ENCODE results near the gene RNF14. TPM values are rescaled to one million over a fixed set of nuclear protein-coding genes. Genes with fewer than 3 reads are reported as not detected.
"Not testable (repeated sequence)": the region's sequence is repeated elsewhere in the genome, so short reads cannot be mapped to it uniquely, and the experiment has no call there.

The RNF14 gene, protein sequence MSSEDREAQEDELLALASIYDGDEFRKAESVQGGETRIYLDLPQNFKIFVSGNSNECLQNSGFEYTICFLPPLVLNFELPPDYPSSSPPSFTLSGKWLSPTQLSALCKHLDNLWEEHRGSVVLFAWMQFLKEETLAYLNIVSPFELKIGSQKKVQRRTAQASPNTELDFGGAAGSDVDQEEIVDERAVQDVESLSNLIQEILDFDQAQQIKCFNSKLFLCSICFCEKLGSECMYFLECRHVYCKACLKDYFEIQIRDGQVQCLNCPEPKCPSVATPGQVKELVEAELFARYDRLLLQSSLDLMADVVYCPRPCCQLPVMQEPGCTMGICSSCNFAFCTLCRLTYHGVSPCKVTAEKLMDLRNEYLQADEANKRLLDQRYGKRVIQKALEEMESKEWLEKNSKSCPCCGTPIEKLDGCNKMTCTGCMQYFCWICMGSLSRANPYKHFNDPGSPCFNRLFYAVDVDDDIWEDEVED
- 18.9 TPM for polyA plus RNA-seq (2013, experiment 1 of 2)
- 20.0 TPM for polyA plus RNA-seq (2013, experiment 2 of 2)

GRCh38 chr5:141968914-141969608, at the start of gene RNF14:
Gene RNF14 (plus strand): TSS chr5:141969105. CDS start chr5:141973589, 4,484 bp downstream.
- peaks cover 16% of the 10 kb centered on the region for H3K36me3 ChIP-seq (ENCODE audit: insufficient read depth, low read length)
- peaks cover 15% of the 10 kb centered on the region for H3K4me1 ChIP-seq (ENCODE audit: insufficient read depth, low read length)
- peak within 1 kb of the TSS; percentile 77 for H3K4me3 ChIP-seq (ENCODE audit: low read length)
- no peaks in the 10 kb centered on the region for H3K9me3 ChIP-seq (ENCODE audit: insufficient read depth, low read depth, low read length)
- under 1% methylated on average over 63 of the region's 63 CpGs for WGBS
- peak within 1 kb of the TSS; percentile 81 for H3K9ac ChIP-seq (ENCODE audit: low read depth, low read length)
- peak within 1 kb of the TSS; percentile 83 for H3K27ac ChIP-seq (ENCODE audit: low read depth, low read length)
- H3K27me3 ChIP-seq (ENCODE audit: insufficient read depth, low read length) = no peaks in the 10 kb centered on the region

DNA sequence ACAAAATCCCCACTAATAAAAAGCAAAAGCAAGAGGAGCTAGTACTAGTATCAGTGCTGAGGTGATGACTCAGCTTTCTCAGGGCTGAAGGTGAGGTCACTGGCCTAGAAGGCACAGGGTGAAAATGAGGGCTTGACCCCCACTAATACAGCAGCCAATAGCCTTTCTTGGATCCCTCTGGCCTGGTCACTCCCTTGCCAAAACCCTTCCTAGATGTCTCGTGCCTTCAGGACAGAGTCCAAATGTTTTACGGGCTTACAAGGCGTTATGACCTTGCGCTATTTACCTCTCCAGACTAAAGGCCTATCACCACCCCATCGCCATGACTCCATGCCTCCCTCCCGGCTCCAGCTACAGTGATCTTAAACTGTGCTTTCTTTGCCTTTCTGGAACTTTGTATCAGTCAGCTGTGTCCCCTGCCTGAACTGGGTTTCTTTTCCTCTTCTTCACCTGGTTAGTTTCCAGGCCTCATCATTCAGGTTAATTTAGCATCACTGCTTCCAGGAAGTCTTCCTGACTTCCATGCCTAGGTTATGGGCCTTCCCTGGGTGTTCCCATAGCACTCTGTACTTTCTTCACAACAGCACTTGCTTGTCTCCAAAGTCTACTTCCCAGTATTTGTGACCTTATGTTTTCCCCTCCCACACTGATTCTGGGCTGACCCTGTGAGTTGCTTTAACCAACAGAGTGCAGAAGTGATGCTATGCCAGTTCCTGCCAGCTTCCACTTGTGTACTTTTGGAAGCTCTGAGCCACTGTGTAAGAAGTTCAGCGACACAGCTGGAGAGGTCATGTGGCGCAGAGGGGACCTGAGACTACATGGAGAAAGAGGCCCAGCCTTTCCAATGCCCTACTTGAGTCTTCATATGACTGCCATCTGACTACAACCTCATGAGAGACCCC, 49.4 kb upstream of the RNF14 start:
- Histone ChIP-seq H3K4me3 (ENCODE audit: low read length) (no peak overlapping the region), H3K27ac (ENCODE audit: low read depth, low read length) (no peak overlapping the region), H3K36me3 (ENCODE audit: insufficient read depth, low read length) (no peaks in the 10 kb centered on the region), H3K27me3 (ENCODE audit: insufficient read depth, low read length) (peaks cover 7% of the 10 kb centered on the region), H3K9ac (ENCODE audit: low read depth, low read length) (no peak overlapping the region), H3K4me1 (ENCODE audit: insufficient read depth, low read length) (peaks cover 9% of the 10 kb centered on the region; the same call in 1 of the 2 replicates), H3K9me3 (ENCODE audit: insufficient read depth, low read depth, low read length) (no peaks in the 10 kb centered on the region)
- WGBS = 92% methylated on average over 8 of the region's 8 CpGs

- Histone ChIP-seq H3K27ac (ENCODE audit: low read depth, low read length) (no peak overlapping the region), H3K9me3 (ENCODE audit: insufficient read depth, low read depth, low read length) (no peaks in the 10 kb centered on the region), H3K9ac (ENCODE audit: low read depth, low read length) (no peak overlapping the region), H3K4me3 (ENCODE audit: low read length) (no peak overlapping the region), H3K4me1 (ENCODE audit: insufficient read depth, low read length) (peaks cover 9% of the 10 kb centered on the region; the same call in 1 of the 2 replicates), H3K36me3 (ENCODE audit: insufficient read depth, low read length) (peaks cover 7% of the 10 kb centered on the region), H3K27me3 (ENCODE audit: insufficient read depth, low read length) (no peaks in the 10 kb centered on the region)
- 86% methylated on average over 2 of the region's 2 CpGs for WGBS
Measured at GRCh38 chr5:141920771-141921170, 48.1 kb upstream of the RNF14 start.

- Histone ChIP-seq H3K4me3 (ENCODE audit: low read length) (peak overlapping the region; percentile 93), H3K36me3 (ENCODE audit: insufficient read depth, low read length) (peaks cover 29% of the 10 kb centered on the region), H3K27ac (ENCODE audit: low read depth, low read length) (peak overlapping the region; percentile 97), H3K9ac (ENCODE audit: low read depth, low read length) (peak overlapping the region; percentile 92)
- H3K9me3 ChIP-seq (ENCODE audit: insufficient read depth, low read depth, low read length); H3K27me3 ChIP-seq (ENCODE audit: insufficient read depth, low read length); H3K4me1 ChIP-seq (ENCODE audit: insufficient read depth, low read length): not testable (repeated sequence)
- 67% methylated on average over 28 of the region's 28 CpGs for WGBS
Measured at GRCh38 chr5:141922827-141923447, 46.0 kb upstream of the RNF14 start.

- peak within 1 kb of the TSS; percentile 92 for H3K9ac ChIP-seq (ENCODE audit: low read depth, low read length)
- H3K4me1 ChIP-seq (ENCODE audit: insufficient read depth, low read length) = peaks cover 5% of the 10 kb centered on the region; the same call in 1 of the 2 replicates
- H3K27ac ChIP-seq (ENCODE audit: low read depth, low read length) = peak within 1 kb of the TSS; percentile 97
- peak within 1 kb of the TSS; percentile 93 for H3K4me3 ChIP-seq (ENCODE audit: low read length)
- no peaks in the 10 kb centered on the region for H3K27me3 ChIP-seq (ENCODE audit: insufficient read depth, low read length)
- H3K9me3 ChIP-seq (ENCODE audit: insufficient read depth, low read depth, low read length) = no peaks in the 10 kb centered on the region
- H3K36me3 ChIP-seq (ENCODE audit: insufficient read depth, low read length) = peaks cover 36% of the 10 kb centered on the region
- WGBS = under 1% methylated on average over 53 of the region's 53 CpGs
Measured at GRCh38 chr5:141923448-141924313, 45.2 kb upstream of the RNF14 start, which contains the start of gene DELE1. Gene DELE1 (plus strand): TSS chr5:141923871. CDS start chr5:141923942, 71 bp downstream.

GRCh38 chr5:141926434-141926833, 42.5 kb upstream of the RNF14 start:
- 96% methylated on average over 2 of the region's 2 CpGs for WGBS
- no peaks in the 10 kb centered on the region for H3K27me3 ChIP-seq (ENCODE audit: insufficient read depth, low read length)
- peaks cover 62% of the 10 kb centered on the region for H3K36me3 ChIP-seq (ENCODE audit: insufficient read depth, low read length)
- H3K4me1 ChIP-seq (ENCODE audit: insufficient read depth, low read length) = peaks cover 5% of the 10 kb centered on the region; the same call in 1 of the 2 replicates
- H3K4me3 ChIP-seq (ENCODE audit: low read length) = no peak overlapping the region
- no peaks in the 10 kb centered on the region for H3K9me3 ChIP-seq (ENCODE audit: insufficient read depth, low read depth, low read length)
- no peak overlapping the region for H3K27ac ChIP-seq (ENCODE audit: low read depth, low read length)
- no peak overlapping the region for H3K9ac ChIP-seq (ENCODE audit: low read depth, low read length)

GRCh38 chr5:141928051-141928450, 40.9 kb upstream of the RNF14 start:
- Histone ChIP-seq H3K9me3 (ENCODE audit: insufficient read depth, low read depth, low read length) (no peaks in the 10 kb centered on the region), H3K27ac (ENCODE audit: low read depth, low read length) (no peak overlapping the region), H3K36me3 (ENCODE audit: insufficient read depth, low read length) (peaks cover 76% of the 10 kb centered on the region), H3K27me3 (ENCODE audit: insufficient read depth, low read length) (no peaks in the 10 kb centered on the region), H3K4me3 (ENCODE audit: low read length) (no peak overlapping the region), H3K4me1 (ENCODE audit: insufficient read depth, low read length) (peaks cover 5% of the 10 kb centered on the region; the same call in 1 of the 2 replicates), H3K9ac (ENCODE audit: low read depth, low read length) (no peak overlapping the region)
- WGBS = 95% methylated on average over 8 of the region's 8 CpGs

DNA sequence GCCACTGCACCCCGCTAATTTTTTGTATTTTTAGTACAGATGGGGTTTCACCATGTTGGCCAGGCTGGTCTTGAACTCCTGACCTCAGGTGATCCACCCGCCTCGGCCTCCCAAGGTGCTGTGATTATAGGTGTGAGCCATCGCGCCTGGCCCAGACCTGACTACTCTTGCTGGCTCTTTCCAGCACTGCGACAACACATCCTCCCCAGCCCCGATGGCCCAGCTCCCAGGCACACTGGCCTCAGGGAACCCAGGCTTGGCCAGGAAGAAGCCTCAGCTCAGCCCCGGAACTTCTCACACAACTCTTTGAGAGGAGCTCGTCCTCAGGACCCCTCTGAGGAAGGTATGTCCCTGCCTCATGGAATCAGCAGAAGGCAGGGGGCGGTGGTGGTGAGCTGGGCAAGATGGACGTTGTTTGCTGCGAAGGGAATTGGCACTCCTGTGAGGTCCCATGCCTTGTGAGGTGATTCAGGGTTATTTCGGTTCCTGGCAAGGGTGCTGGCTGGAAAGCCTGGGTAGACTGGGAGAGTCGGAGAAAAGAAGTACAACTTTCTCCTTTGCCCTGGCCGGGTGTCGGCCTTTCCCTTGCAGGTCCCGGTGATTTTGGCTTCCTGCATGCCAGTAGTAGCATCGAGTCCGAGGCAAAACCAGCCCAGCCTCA, 39.4 kb upstream of the RNF14 start:
- H3K27ac ChIP-seq (ENCODE audit: low read depth, low read length) = no peak overlapping the region
- H3K4me3 ChIP-seq (ENCODE audit: low read length) = no peak overlapping the region
- H3K9ac ChIP-seq (ENCODE audit: low read depth, low read length) = no peak overlapping the region
- H3K36me3 ChIP-seq (ENCODE audit: insufficient read depth, low read length) = peaks cover 90% of the 10 kb centered on the region
- H3K27me3 ChIP-seq (ENCODE audit: insufficient read depth, low read length) = no peaks in the 10 kb centered on the region
- no peaks in the 10 kb centered on the region for H3K9me3 ChIP-seq (ENCODE audit: insufficient read depth, low read depth, low read length)
- WGBS = 95% methylated on average over 19 of the region's 19 CpGs
- no peaks in the 10 kb centered on the region for H3K4me1 ChIP-seq (ENCODE audit: insufficient read depth, low read length)

GRCh38 chr5:141931694-141932093, 37.2 kb upstream of the RNF14 start:
- Histone ChIP-seq H3K27ac (ENCODE audit: low read depth, low read length) (no peak overlapping the region), H3K4me3 (ENCODE audit: low read length) (no peak overlapping the region), H3K36me3 (ENCODE audit: insufficient read depth, low read length) (peaks cover 96% of the 10 kb centered on the region), H3K27me3 (ENCODE audit: insufficient read depth, low read length) (no peaks in the 10 kb centered on the region), H3K9ac (ENCODE audit: low read depth, low read length) (no peak overlapping the region), H3K4me1 (ENCODE audit: insufficient read depth, low read length) (no peaks in the 10 kb centered on the region), H3K9me3 (ENCODE audit: insufficient read depth, low read depth, low read length) (no peaks in the 10 kb centered on the region)
- WGBS = 96% methylated on average over 5 of the region's 5 CpGs

Measured in HUES64 (cell line).